Hematopoietic multipotent progenitor cell (in vitro differentiated cells): Measurements from ENCODE around the gene ST7. TPM values are rescaled to one million over a fixed set of nuclear protein-coding genes. Genes with fewer than 3 reads are reported as not detected.

Source experiments
- DNase-seq, 3 donors: peaks; one replicate each; pipeline ENCODE4 v3.0.0-alpha.2; 2011 to 2015; ENCODE audit warnings: low read depth in 2 of 3, low spot score in 2 of 3
- total RNA-seq: library from RNA; depleted of rRNA; stranded (reverse); fragments of >200 nt; gene quantifications from one replicate; pipeline ENCODE4 v1.2.3, GENCODE V29; 2012

ST7 gene
- total RNA-seq, 1 donor: 21.3 TPM

DNA sequence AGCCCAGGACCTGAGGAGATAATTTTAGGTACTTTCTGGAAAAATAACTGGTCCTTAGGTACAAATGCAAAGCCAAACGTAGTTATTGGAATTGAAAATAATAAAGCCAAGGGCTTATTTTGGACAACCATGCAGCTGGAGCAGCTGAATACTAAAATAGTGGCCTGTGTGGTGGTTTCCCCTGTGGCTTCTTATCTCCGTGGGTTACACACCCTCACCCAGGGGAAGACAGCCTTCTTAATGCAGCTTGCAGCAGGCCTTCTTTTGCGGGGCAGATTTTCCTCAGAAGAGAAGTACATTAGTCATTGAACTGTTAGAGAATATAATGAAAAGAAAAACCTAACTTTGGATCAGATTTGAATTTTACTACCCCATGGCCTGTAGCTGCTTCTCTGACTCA is 133.5 kb downstream of the ST7 start:
- peak in 2 of 3 donors; percentile 49 to 50 for DNase-seq

DNA sequence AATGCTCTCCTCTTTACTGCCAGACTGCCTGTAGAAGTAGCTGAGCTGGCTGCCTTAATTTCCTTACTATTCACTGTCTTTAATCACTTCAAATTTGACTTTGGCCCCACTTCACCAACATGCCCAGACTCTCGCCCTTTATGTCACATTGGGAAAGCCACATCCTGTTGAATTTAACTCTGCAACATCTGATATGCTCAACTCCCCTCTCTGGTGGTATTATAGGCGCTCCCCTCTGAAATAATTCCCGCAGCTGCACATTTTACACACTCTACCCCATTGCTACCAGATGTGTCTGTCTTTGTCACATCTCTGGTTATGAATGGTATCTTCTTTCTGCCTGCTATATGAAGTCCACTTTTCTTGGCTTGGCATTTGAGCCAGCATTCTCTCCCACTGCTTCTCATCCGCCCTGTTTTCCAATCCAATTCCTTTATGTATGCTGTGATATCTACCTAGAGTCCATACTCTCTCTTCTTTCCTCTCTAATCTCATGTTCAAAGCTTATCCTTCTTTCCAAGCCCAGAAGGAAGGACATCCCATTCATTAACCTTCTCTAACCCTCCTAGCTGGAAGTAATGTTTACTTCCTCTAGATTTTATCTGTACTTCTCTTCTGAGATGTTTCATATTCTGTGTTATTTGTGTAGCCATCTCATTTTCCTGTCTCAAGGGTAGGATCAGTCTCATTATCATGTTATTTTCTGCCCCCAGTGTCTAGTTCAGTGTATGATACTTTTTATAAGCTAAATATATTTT is 134.5 kb downstream of the ST7 start:
- no peak for DNase-seq

DNA sequence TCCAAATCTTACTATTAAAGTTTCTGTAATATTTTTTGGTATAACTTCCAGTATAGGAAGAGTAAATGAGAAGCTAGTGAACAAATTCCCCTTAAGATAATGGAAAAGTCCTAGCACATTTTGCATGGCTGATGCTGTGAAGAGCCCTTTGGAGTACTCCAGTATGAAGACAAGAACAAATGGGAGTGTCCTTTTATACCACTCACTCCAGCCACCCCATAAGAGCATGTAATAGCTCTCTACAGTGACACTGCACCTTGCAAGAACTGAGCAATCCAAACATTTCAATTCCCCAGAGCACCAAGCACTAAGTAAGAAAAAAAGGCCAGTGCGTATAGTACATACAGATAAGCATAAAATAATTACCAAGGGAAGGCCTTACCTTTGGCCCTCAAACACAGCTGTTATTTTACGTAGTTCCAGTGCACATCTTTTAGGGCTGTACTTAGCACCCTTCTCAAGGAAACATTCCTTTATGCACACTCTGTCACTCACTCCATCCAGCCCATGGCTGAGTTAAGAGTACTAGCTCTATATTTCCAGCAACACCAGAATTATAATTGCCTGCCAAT is 135.4 kb downstream of the ST7 start:
- DNase-seq: no peak

DNA sequence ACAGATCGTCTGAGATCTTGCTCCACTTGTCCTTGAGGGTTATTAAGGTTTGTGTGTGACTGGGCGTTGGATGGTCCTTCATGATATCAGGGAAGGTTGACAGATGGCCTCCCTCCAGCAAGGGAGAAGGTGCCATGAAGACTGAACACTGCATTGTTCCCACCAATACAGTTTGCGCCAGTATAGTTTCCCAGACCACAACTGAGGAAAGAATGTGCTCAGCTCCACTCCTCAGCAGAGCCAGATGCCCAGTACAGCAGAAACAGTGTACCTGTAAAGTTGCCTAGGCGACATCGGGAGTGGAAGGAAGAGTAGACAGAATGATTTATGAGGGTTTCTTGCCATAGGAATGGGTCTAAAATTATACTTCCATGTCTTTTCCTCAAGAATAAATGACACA is 137.5 kb downstream of the ST7 start:
- DNase-seq: no peak

DNA sequence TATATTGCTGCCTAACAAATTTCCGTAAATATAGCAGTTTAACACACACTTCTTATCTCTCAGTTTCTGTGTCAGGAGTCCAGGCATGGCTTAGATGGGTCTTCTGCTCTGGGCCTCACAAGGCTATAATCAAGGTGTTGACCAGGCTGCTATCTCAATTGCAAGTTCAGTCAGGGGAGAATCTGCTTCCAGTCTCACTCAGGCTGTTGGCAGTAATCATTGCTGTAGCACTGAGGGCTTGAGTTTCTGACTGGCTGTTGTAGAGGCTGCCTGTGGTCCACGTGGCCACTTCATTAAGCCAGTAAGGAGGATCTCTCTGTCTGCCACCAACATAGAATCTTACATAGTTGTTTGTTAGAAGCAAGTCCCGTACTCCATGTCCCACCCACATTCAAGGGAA is 138.4 kb downstream of the ST7 start:
- no peak for DNase-seq

DNA sequence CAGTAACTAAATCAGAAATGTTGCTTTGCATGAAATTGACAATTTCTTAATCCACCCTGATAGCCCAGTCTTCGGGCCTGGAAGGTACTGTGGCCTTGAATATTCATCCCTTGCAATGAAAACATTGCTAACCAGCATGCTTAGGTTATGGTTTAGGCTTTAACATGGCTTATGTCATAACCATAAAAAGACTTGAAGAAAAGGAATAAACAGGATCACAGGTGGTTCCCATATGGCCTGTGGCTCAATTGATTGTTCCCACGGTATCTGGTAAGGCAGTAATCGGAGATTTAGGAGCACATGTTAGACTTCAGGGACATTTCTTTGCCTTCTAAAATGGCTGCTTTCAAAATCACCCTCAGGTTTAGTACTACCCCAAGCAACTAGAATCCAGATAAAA is 139.5 kb downstream of the ST7 start:
- DNase-seq: no peak

DNA sequence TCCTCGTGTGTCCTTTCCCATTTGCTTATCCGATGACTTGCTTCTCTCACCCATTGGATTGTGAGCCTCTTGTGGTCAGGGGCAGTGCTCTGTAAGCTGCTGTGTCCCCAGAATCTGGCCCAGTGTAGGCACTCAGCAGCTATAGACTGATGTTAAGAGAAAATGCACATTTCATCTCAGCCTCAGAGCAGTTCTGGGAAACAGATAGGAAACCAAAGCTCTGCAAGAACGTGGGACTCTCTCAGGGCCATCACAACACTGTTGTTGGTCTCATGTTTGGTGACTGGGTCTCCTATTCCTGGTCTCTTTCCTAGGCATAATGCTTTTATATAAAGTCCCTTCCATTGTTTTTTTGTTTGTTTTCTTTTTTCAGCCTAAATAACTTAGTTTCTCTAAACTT is 141.2 kb downstream of the ST7 start:
- no peak for DNase-seq

DNA sequence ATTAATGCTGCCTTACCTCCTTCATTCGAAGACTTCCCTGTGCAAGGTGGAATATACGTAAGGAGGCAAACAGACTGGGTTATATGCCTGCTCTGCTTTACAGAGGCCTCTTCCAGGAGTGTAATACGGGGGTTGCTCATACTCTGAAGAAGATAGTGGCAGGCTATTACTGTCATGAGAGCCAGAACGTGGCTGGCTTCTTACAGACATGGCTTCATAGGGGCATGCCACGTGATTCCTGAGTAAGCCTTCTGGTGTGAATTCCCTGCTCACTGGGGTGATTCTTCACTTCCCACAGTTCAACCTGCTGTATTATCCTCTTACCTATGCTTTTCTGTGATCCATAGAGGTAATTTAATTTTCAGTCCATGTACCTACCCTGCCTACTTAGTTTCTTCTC is 141.8 kb downstream of the ST7 start:
- DNase-seq: no peak

DNA sequence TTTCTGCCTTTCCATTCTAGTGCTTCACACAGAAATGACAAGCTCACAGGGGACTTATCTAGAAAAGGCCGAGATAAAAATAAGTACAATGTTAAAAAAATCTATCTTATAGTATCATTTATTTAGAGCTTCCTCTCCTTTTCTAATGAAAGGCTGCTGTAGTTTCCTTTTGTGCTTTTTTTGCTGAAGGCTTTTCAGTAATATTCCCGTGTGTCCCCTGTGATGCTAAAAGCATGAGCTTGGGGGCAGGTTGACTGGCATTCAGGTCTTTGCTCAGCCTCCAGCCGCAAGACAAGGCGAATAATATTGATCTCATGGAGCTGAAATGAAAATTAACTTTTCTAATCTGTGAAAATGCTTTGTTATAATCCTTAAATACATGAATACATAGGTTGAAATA is 143.0 kb downstream of the ST7 start:
- DNase-seq: no peak

DNA sequence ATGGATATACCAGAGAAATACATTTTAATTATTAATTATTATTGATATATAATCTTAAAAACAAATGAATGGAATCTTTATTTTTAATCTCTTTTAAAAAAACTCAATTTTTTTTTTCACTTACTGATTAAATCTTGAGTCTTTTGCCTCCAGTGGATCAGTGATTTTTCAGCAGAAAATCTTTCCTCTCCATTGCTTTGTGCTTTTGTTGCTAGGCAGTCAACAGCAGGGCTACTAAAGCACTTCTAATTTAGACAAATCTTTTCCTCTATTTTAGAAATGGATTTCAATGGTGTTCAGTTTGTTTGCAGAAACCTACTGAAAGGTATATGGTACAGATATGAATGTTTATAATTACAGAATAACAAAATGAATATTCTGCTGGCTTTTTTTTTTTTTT is 143.6 kb downstream of the ST7 start:
- no peak for DNase-seq

DNA sequence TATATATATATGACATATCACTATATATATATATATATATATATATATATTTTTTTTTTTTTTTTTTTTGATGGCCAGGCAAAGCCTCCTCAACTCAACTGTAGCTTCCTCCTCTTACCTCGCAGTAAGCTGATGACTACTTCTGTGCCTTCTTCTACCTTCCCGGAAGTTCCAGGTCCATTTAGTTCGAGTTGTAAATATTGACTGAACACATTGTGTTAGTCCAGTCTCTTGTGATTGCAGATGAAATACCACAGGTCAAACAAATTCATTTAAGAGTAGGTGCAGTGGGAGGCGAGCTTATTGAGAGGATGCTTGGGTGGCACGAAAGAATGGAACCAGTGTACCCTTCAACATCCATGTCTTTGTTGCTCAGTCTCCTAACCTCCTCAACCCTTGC is 144.6 kb downstream of the ST7 start:
- DNase-seq: no peak

DNA sequence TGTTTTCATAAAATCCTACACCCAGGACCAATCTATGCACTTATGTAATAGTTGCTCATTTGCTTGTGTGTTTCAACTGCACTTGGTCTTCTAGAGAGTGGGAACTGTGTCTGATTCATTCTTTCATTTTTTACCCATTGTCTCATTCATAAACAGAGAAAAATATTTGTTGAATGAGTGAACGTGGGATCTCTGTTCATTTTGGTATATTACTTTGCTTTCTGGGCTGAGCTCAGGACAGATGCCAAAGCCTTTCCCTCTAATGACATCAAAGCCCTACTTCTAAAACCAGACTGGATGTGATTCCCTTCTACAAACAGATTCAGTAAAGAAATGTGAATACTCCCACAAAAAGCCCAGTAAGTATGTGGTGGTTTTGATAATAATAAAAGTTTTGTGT is 145.2 kb downstream of the ST7 start:
- DNase-seq: no peak

DNA sequence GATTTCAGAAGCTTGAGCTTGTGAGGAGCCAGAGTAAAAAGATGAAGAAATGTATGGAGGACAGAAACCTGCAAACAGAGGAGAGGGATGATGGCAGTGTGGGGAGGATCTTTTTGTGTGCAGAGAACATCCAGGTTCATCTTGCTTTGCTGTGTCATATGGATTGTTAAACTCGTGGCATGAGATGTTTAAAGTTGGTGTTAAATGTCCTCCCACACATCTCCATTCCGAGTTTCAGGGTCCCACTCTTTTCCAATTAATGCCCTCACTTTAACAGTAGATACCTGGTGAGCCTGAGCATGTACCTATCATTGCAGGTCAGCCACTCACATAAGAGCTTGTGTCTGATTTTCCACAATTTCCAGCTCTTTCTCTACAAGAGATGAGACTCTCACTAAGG is 147.7 kb downstream of the ST7 start:
- no peak for DNase-seq

DNA sequence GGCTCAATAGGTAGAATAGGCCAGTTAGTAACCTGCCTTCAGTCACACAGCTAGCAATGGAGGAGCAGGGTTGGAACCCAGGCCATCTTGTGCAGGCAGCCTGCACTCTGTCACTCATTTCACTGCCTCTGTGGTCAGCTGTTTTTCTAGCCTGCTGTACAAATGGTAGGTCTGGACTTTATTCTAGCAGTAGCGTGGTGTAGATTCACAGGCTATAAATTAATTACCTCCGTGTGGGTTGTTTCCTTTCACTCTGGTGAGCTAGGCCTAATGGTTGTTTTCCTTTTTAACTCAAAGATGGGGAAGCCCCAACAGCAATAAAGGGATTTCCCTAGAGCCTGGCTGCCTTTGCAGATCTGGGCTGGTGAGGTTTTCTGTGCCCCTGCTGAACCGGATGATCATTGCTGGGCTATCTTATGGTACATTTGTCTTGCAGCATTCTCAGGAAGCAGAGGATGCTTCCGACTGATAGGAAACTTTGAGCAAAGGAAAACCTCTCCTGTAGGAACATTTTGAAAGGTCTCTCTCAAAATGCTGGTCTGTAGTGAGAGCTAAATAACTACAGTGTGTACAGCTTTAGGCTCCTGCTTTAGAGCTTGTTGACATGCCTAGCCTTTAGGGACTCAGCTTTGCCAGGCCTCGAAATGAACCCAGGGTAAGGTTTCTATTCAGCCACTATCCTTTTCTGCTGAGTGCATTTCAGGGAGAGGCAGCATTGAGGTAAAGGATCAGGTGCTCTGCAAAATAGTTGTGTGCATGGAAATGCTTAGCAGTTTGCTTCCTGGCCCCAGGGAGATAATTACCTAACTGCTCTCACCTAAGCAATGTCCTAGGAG is 157.4 kb downstream of the ST7 start:
- peak in 2 of 3 donors; percentile 77 to 82 for DNase-seq

DNA sequence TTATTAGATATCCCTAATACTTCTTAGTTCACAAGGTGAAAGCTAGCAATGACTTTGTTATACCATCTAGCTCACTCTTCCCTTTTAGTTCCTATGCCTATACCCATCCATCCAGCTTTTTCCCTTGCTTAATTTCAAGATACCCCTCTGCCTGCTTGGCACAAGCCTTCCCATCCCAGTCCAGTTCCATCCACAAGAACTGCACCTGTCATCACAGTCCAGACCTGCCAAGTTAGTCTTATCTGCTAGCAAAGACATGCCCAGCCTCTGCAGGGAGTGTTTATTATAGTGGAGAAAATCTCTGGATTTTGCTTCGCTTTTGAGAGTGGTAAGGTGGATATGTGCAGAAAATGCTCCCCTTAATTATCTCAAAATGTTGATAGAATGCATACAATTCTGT is 158.2 kb downstream of the ST7 start:
- DNase-seq: no peak

DNA sequence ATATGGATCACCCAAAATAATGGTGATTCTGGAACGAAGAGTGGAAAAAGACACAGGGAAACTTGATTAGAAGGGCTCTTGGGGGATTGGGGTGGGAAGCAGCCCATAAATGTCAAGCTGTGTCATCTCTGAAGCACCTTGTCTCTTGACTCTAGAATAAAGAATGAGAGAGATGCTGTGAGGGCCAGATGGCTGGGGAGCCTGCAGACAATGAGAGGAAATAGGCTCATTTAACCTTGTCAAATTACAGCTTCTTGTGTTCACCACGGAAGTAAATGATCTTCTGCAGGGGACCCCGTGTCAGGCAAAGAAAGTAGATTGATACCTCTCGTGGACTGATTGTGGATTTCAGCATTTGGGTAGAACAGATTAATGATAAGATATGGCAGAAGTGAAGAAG is 159.3 kb downstream of the ST7 start:
- no peak for DNase-seq

DNA sequence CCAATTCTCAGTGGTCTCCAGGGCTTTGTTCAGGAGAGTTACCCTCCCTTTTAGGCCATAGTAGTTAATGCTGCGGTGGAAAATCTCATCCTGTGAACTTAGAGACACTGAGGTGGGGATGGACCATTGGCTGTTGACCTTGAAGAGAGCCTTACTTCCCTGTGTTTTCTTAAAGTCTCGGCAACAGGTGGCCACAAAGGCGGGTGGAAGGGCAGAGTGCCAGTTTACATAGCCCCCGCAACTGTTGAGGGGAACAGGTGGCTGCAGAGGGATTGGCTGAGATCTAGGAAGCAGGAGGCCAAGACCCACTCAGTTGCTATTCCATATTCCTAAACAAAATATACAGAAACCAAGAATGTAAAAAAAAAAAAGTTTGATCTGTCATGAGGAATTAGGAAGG is 160.6 kb downstream of the ST7 start:
- no peak for DNase-seq

DNA sequence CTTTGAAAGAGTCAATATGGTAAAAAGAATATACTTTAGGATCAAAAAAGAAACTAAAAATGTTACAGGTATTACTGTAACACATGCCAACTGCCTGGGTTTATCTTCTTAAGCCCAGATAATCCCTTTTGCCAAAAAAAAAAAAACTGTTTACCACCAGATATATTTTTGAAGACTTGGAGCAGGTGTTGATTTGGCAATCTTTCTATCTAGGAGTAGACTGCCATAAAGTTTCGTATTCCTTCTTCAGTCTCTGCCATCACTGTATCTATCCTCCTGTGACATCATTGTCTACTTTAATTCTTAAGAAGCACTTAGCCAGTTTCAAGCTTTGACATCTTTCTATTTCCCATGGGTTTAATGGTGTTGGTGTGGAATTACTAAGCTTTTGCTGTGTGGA is 161.0 kb downstream of the ST7 start:
- DNase-seq: no peak

DNA sequence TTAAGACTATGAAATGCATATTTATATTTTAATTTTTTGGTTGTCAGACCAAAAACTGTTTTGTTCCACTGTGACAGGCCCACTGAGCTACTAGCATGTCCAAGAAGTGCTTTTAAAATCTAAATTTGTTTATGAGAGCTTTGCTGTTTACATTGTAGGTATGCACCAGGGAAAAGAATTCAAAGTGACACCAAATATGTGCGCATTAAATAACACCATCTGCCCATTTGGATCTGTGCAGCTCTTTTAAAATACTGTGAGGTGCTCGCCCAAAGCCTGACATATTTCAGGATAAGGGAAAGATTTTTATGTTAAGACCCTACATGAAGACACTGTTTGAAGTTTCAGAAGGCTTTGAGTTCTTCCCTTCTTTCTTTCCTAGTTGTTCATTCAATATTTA is 162.9 kb downstream of the ST7 start:
- no peak for DNase-seq

DNA sequence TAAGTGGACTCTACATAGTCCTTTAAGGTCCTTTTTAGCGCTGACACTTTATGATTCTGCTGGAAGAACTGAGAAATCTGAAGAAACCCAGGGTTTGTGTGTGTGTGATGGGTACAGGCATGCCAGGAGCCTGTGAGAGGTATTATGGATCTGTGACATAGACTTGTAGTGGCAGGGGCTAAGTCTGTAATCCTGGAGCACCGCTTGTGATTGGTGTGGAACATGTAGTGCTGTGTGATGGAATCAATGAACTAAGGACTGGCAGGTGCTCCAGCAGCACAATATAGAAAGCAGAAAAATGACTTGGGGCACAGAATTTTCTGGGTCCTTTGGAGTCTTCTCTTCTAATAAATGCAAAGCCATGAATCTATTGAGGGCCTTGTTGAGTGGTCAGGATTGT is 163.9 kb downstream of the ST7 start:
- DNase-seq: no peak

DNA sequence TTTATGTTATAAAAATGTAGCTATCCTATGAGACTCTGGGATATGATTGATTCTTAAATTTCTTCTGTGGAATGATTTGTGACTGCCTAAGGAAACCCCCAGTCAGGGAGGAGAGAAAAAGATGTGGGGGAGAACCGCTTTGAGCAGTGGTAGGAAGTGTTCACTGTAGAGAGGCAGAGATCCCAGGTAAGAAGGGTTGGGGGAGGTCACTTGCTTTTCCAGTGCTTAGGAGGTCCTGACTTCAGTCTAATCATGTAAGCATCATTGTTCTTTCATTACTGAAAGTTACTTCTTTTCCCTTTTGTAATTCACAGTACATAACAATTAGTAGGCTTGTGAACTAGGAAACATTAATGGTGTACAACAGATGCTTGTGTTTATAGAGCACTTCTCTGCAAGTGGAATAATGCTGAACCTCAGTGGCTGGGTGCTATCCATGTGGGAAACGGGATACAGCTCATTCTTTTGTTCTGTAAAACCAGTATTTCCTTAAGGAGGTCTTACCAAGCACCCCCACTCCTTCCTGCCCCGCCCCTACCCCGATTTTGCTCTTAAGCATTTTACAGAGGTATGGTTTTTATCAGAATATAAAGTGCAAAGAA is 165.4 kb downstream of the ST7 start:
- no peak for DNase-seq
